Gastrocnemius medialis (tissue), 4 donors: ENCODE data around the gene SIK3.

ENCODE experiments used
- POLR2A ChIP-seq, 2 donors: fragments of 450-650 bp; IDR thresholded peaks; one replicate each; pipeline ENCODE4 v1.6.1; 2017; ENCODE audit warnings: antibody characterized with exemption in 2 of 2, mild to moderate bottlenecking in 2 of 2, moderate library complexity in 2 of 2
- TF ChIP-seq, protein P1 (sequence below), 5 experiments: fragments of 450-650 bp in 3 of 5; fragments of 200-600 bp in 2 of 5; sonication (generic) in 2 of 5; IDR thresholded peaks in 4 of 5; conservative IDR thresholded peaks in 1 of 5; 1 replicate in 4 of 5; 2 replicates in 1 of 5; pipeline ENCODE4 v1.5.1; 2016 to 2019; ENCODE audit warnings: antibody characterized with exemption in 5 of 5, mild to moderate bottlenecking in 3 of 5, moderate library complexity in 3 of 5

GRCh38 chr11:116963813-116964212, 134.4 kb downstream of the SIK3 start:
- TF ChIP-seq, protein P1, sequence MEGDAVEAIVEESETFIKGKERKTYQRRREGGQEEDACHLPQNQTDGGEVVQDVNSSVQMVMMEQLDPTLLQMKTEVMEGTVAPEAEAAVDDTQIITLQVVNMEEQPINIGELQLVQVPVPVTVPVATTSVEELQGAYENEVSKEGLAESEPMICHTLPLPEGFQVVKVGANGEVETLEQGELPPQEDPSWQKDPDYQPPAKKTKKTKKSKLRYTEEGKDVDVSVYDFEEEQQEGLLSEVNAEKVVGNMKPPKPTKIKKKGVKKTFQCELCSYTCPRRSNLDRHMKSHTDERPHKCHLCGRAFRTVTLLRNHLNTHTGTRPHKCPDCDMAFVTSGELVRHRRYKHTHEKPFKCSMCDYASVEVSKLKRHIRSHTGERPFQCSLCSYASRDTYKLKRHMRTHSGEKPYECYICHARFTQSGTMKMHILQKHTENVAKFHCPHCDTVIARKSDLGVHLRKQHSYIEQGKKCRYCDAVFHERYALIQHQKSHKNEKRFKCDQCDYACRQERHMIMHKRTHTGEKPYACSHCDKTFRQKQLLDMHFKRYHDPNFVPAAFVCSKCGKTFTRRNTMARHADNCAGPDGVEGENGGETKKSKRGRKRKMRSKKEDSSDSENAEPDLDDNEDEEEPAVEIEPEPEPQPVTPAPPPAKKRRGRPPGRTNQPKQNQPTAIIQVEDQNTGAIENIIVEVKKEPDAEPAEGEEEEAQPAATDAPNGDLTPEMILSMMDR (IDR thresholded peaks at IDR 0.05 in 4 of 5, conservative IDR thresholded peaks at IDR 0.05 in 1 of 5): no peak
- TF ChIP-seq POLR2A (IDR thresholded peaks at IDR 0.05): no peak
